ENCODE measurements around the gene BRD1.
"Not testable (repeated sequence)": the region's sequence is repeated elsewhere in the genome, so short reads cannot be mapped to it uniquely, and the experiment has no call there.

The BRD1 gene

GRCh38 chr22:49767355-49768062, 60.2 kb downstream of the BRD1 start:
- peak; percentile 28 for DNase-seq

DNA sequence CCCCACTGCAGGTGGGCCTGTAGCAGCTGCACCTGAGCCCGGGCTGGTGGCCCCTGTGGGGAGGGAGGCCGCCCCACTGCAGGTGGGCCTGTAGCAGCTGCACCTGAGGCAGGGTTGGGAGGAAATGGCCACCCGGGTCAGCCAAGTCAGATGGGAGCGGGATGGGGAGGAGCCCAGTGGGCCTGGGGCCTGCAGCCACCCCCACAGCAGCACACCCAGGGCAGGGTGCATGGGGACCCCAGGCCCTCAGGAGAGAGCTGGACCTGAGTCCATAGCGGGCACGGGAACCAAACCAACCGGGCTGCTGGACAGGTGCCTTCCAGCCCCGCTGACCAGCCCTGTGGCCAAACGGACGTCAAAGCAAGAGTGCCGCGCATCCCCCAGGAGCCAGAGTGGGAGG, 61.7 kb downstream of the BRD1 start:
- DNase-seq = no peak

GRCh38 chr22:49765091-49765771, 62.4 kb downstream of the BRD1 start:
- DNase-seq = no peak

- no peak for DNase-seq
These were observed 63.5 kb downstream of the BRD1 start for GRCh38 chr22:49764127-49764581.

DNA sequence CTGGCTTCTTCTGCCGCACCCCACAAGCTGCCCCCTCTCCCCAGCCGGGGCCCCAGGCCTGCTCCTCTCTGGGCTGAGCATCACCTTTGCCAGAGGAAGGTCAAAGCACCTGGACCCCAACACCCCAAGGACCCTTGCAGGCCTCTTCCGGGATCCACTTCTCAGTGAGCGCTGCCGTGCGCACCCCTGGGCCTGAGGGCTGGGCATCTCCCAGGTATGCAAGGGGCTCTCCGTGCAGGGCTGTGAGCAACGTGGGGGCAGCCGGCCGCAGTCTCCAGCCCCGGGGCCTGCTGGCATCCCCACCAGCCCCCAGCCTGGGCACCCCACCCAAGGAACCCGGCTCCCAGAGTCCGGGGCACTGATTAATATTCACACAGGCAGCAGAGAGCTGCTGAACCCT, 64.0 kb downstream of the BRD1 start:
- no peak for DNase-seq

- no peak for DNase-seq
These were observed 64.5 kb downstream of the BRD1 start for GRCh38 chr22:49763138-49763537.

DNA sequence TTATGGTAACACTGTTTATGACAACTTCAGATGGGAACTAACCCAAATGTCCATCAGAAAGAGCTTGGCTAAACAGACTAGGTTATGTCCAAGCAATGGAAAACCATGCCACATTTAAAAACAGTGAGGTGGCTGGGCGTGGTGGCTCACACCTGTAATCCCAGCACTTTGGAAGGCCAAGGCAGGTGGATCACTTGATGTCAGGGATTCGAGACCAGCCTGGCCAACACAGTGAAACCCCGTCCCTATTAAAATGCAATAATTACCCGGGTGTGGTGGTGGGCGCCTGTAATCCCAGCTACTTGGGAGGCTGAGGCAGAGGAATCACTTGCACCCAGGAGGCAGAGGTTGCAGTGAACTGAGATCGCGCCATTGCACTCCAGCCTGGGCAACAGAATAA, 65.1 kb downstream of the BRD1 start:
- DNase-seq = not testable (repeated sequence)

- DNase-seq = no peak
These were observed 65.8 kb downstream of the BRD1 start for GRCh38 chr22:49761836-49762235.

DNA sequence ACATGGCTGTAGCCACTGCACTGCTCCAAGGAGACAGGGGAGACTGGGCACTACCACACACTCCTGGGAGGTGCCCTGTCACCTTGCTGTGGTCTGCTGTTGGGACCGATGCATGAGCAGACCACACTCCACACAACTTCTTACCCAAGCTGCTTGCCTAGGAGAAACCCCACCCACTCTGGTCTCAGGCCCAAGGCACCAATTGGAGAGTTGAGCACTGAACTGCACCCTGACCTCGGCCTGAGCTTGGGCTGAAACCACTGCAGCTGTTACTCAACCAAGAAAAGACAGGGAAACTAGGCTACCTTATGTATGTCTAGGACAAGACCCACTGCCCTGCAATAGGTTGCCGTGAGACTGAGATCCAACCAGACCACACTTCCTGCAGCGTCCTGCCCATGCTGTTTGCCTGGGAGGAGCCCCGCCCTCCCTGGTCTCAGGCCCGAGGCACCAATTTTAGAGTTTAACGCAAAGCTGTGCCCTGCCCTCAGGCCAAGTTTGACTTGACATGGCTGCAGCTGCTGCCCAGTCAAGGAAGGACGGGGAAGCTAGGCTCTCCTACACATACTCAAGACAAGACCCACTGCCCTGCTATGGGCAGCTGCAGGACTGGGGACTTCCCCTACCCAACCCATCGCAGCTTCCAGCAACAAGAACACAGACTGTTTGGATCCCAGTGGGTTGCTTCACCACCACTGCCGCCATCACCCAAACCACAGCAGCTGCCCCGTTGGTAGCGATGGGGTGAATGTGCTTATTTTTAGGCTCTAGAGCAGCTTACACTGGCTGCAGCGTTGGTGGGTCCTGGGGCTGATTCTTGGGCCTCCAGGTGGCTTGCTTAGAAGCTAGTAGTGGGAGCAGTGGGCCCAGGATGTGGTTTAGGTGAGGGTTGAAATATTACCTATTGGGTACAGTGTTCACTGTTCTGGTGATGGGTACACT, 66.8 kb downstream of the BRD1 start:
- DNase-seq = no peak

- DNase-seq = no peak
These were observed 67.4 kb downstream of the BRD1 start for GRCh38 chr22:49760280-49760629.

DNA sequence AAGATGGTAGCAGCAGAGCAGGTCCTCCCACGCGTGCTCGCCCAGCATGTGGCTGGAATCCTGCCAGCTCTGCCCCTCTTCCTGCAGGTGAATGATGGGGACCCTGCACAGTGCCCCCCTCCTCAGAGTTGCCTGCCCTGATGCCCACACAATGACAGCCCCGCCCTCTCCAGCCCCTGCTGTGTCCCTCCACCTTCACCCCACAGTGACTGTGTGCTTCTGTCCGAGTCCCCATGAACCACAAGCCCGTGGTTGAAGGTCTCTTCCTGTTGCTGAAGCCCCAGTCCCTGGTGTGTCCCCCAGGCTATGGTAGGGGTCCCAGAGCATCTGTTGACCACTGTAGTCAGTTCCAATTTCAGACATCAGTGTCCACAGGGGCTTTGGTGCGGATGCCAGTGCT, 71.0 kb downstream of the BRD1 start:
- no peak for DNase-seq

GRCh38 chr22:49756201-49756600, 71.5 kb downstream of the BRD1 start:
- DNase-seq = no peak

GRCh38 chr22:49755631-49756001, 72.1 kb downstream of the BRD1 start:
- DNase-seq = no peak

- DNase-seq = no peak
These were observed 72.7 kb downstream of the BRD1 start for GRCh38 chr22:49754696-49755630.

DNA sequence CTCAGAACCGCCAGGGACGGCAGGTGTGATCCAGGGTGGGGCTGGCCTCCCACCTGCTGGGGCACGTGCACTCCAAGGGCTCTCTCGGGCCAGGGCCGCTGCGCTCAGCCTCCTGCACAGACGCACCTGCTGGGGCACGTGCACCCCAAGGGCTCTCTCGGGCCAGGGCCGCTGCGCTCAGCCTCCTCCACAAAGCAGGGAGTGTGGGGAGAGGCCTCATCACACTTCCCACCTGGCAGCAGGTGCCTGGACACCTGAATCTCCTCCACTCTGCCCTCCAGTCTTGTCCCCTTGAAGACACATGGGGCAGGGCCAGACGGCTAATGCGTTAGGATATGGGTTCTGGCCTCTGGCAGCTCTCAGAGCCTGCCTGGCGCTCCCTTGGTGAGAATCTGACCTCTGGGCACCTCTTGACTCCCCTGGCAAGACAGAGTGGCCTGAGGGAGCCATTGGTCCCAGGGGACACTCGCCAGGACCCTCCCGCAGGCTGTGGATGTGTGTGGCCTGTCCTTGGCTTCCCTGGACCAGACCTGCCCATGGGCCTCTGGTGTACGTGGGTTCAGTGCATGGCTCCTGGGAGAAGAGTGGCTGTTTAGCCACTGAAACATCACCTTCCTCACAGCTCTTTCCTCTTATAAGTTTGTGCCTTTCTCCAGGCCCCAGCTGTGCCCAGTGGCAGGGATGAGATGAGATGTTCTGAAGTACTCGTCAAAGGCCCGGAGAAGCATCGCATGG, 73.5 kb downstream of the BRD1 start:
- no peak for DNase-seq

- no peak for DNase-seq
These were observed 74.3 kb downstream of the BRD1 start for GRCh38 chr22:49753276-49753890.

GRCh38 chr22:49752598-49753091, 75.0 kb downstream of the BRD1 start:
- DNase-seq = no peak

- DNase-seq = no peak
These were observed 75.6 kb downstream of the BRD1 start for GRCh38 chr22:49751966-49752597.

GRCh38 chr22:49751318-49751965, 76.2 kb downstream of the BRD1 start:
- DNase-seq = no peak

- no peak for DNase-seq
These were observed 77.7 kb downstream of the BRD1 start for GRCh38 chr22:49749885-49750510.
